Mesenchymal stem cell (in vitro differentiated cells and primary cell): ENCODE measurements around the gene CAMK2N2.
"Not testable (repeated sequence)": the region's sequence is repeated elsewhere in the genome, so short reads cannot be mapped to it uniquely, and the experiment has no call there.

Source experiments
- DNase-seq: peaks from one replicate; pipeline ENCODE4 v3.0.0-alpha.2; 2013
- H2AFZ ChIP-seq: one replicate; pipeline ENCODE4 v1.6.1; 2013; ENCODE audit warnings: low read depth, mild to moderate bottlenecking, control low read depth, inconsistent platforms, low read length, moderate library complexity
- H2AK5ac ChIP-seq: 2 replicates; pipeline ENCODE4 v1.6.1; 2013; ENCODE audit warnings: low read length, moderate library complexity, mild to moderate bottlenecking, inconsistent platforms; ENCODE audit not compliant: severe bottlenecking
- H2BK120ac ChIP-seq: one replicate; pipeline ENCODE4 v1.6.1; 2013; ENCODE audit warnings: low read depth, mild to moderate bottlenecking, inconsistent platforms, low read length, moderate library complexity
- H2BK12ac ChIP-seq, 2 experiments: one replicate each; pipeline ENCODE4 v1.6.1; 2013; ENCODE audit warnings: inconsistent platforms in 2 of 2, low read length in 2 of 2, mild to moderate bottlenecking in 2 of 2, moderate library complexity in 2 of 2, control low read depth in 1 of 2
- H2BK15ac ChIP-seq: one replicate; pipeline ENCODE4 v1.6.1; 2013; ENCODE audit warnings: mild to moderate bottlenecking, low read depth, inconsistent platforms; ENCODE audit not compliant: poor library complexity, severe bottlenecking
- H2BK5ac ChIP-seq: 2 replicates; pipeline ENCODE4 v1.6.1; 2013; ENCODE audit warnings: low read depth, mild to moderate bottlenecking, low read length, control low read depth, inconsistent platforms; ENCODE audit not compliant: poor library complexity, severe bottlenecking
- H3K14ac ChIP-seq, 2 experiments: one replicate each; pipeline ENCODE4 v1.6.1; 2013; ENCODE audit warnings: inconsistent platforms in 2 of 2, low read length in 2 of 2, control low read depth in 1 of 2, mild to moderate bottlenecking in 1 of 2, moderate library complexity in 1 of 2
- H3K18ac ChIP-seq, 2 experiments: one replicate each; pipeline ENCODE4 v1.6.1; 2013; ENCODE audit warnings: inconsistent platforms in 2 of 2, low read length in 2 of 2, control low read depth in 1 of 2, low read depth in 1 of 2, mild to moderate bottlenecking in 1 of 2
- H3K23ac ChIP-seq, 2 experiments: one replicate each; pipeline ENCODE4 v1.6.1; 2013; ENCODE audit warnings: inconsistent platforms in 2 of 2, low read length in 2 of 2, mild to moderate bottlenecking in 2 of 2, moderate library complexity in 2 of 2, control low read depth in 1 of 2
- H3K27ac ChIP-seq: 2 replicates; pipeline ENCODE4 v1.5.1; 2013; ENCODE audit warnings: mild to moderate bottlenecking, moderate library complexity, low read length, control low read depth, inconsistent platforms; ENCODE audit not compliant: poor library complexity, severe bottlenecking
- H3K27me3 ChIP-seq, 2 experiments: 2 replicates each; pipeline versions ENCODE4 v1.6.1 to v1.7.0; 2013; ENCODE audit warnings: low read length in 2 of 2, mild to moderate bottlenecking in 2 of 2, moderate library complexity in 2 of 2, control low read depth in 1 of 2, inconsistent platforms in 1 of 2; ENCODE audit not compliant: control insufficient read depth in 1 of 2, insufficient read depth in 1 of 2
- H3K36me3 ChIP-seq, 2 experiments: 2 replicates each; pipeline versions ENCODE4 v1.6.1 to v1.7.0; 2013; ENCODE audit warnings: low read length in 2 of 2, control low read depth in 1 of 2, inconsistent platforms in 1 of 2, low read depth in 1 of 2, mild to moderate bottlenecking in 1 of 2; ENCODE audit not compliant: insufficient read depth in 2 of 2, control insufficient read depth in 1 of 2
- H3K4ac ChIP-seq, 2 experiments: one replicate each; pipeline ENCODE4 v1.6.1; 2013; ENCODE audit warnings: inconsistent platforms in 2 of 2, low read length in 2 of 2, mild to moderate bottlenecking in 2 of 2, moderate library complexity in 2 of 2, control low read depth in 1 of 2, low read depth in 1 of 2
- H3K4me1 ChIP-seq: 2 replicates; pipeline ENCODE4 v1.6.1; 2013; ENCODE audit warnings: low read depth, low read length, control low read depth; ENCODE audit not compliant: control insufficient read depth, insufficient read depth
- H3K4me2 ChIP-seq: 2 replicates; pipeline ENCODE4 v1.6.1; 2013; ENCODE audit warnings: low read length, mild to moderate bottlenecking, inconsistent platforms; ENCODE audit not compliant: poor library complexity, severe bottlenecking
- H3K4me3 ChIP-seq, 2 experiments: 2 replicates each; pipeline versions ENCODE4 v1.5.1 to v1.7.0; 2013; ENCODE audit warnings: low read length in 2 of 2, mild to moderate bottlenecking in 2 of 2, control low read depth in 1 of 2, low read depth in 1 of 2; ENCODE audit not compliant: insufficient read depth in 1 of 2
- H3K79me1 ChIP-seq: replicated peaks from 2 replicates; pipeline ENCODE4 v1.6.1; 2013; ENCODE audit warnings: mild to moderate bottlenecking, control low read depth, low read length, inconsistent platforms; ENCODE audit not compliant: poor library complexity, severe bottlenecking
- H3K9ac ChIP-seq: 2 replicates; pipeline ENCODE4 v1.7.0; 2013; ENCODE audit warnings: mild to moderate bottlenecking, low read length, moderate library complexity
- H3K9me3 ChIP-seq: 2 replicates; pipeline ENCODE4 v1.7.0; 2013; ENCODE audit warnings: mild to moderate bottlenecking, low read length; ENCODE audit not compliant: control insufficient read depth
- H4K8ac ChIP-seq: one replicate; pipeline ENCODE4 v1.6.1; 2013; ENCODE audit warnings: inconsistent platforms, mild to moderate bottlenecking, low read length, moderate library complexity
- H4K91ac ChIP-seq: one replicate; pipeline ENCODE4 v1.6.1; 2013; ENCODE audit warnings: mild to moderate bottlenecking, low read length, inconsistent platforms
- WGBS: methylation state at CpG from one replicate; pipeline ENCODE4 v1.1.7; 2013; ENCODE audit warnings: mixed read lengths; 5-methylcytosine and 5-hydroxymethylcytosine counted together

CAMK2N2 gene

GRCh38 chr3:184272269-184272668 is 10.9 kb upstream of the CAMK2N2 start:
- Histone ChIP-seq H3K4me2 (no peak overlapping the region), H3K27ac (no peak overlapping the region)

DNA sequence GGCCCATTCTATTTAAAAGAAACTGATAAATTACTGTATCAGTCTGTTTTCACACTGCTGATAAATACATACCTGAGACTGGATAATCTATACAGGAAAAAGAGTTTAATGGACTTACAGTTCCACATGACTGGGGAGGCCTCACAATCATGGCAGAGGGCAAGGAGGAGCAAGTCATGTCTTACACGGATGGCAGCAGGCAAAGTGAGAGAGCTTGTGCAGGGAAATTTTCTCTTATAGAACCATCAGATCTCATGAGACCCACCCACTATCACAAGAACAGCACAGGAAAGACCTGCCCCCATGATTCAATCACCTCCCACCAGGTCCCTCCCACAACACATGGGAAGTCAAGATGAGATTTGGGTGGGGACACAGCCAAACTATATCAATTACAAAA is 5.9 kb upstream of the CAMK2N2 start:
- H3K18ac ChIP-seq, DNase-seq, H3K9me3 ChIP-seq, H2AK5ac ChIP-seq, H2BK12ac ChIP-seq, H2BK120ac ChIP-seq, H2BK15ac ChIP-seq, H3K4me3 ChIP-seq, H3K36me3 ChIP-seq, H3K27ac ChIP-seq, H3K4me2 ChIP-seq, H3K9ac ChIP-seq, H3K23ac ChIP-seq, H3K79me1 ChIP-seq, H2AFZ ChIP-seq, H3K14ac ChIP-seq, H4K8ac ChIP-seq, H3K4ac ChIP-seq, H3K4me1 ChIP-seq, H2BK5ac ChIP-seq, H4K91ac ChIP-seq: not testable (repeated sequence)
- WGBS, result 100% methylated on average over 1 of the region's 1 CpG
- H3K27me3 ChIP-seq, result peaks cover 12 to 45% of the 10 kb centered on the region in 2 experiments

More at GRCh38 chr3:184272269-184272668, 10.9 kb upstream of the CAMK2N2 start:
- no peak overlapping the region for H2BK5ac ChIP-seq
- H3K14ac ChIP-seq, result no peak overlapping the region
- H3K27me3 ChIP-seq, result peaks cover 30 to 61% of the 10 kb centered on the region in 2 experiments
- no peak overlapping the region for H2BK12ac ChIP-seq
- H3K4me1 ChIP-seq, result peaks cover 6% of the 10 kb centered on the region
- no peak overlapping the region for H3K18ac ChIP-seq
- H3K9ac ChIP-seq, result no peak overlapping the region
- no peaks in the 10 kb centered on the region for H3K79me1 ChIP-seq
- H2AFZ ChIP-seq, result no peak overlapping the region
- H3K23ac ChIP-seq, result no peak overlapping the region
- H2BK120ac ChIP-seq, result no peak overlapping the region
- H2AK5ac ChIP-seq, result no peak overlapping the region
- H3K9me3 ChIP-seq, result no peaks in the 10 kb centered on the region
- WGBS, result 89% methylated on average over 1 of the region's 1 CpG
- no peak overlapping the region for H4K91ac ChIP-seq
- H4K8ac ChIP-seq, result no peak overlapping the region
- no peak overlapping the region for H3K4ac ChIP-seq
- DNase-seq, result no peak
- H2BK15ac ChIP-seq, result no peak overlapping the region
- no peak overlapping the region for H3K4me3 ChIP-seq
- no peaks in the 10 kb centered on the region for H3K36me3 ChIP-seq

GRCh38 chr3:184262764-184263179 is 1.4 kb upstream of the CAMK2N2 start:
- no peak overlapping the region for H2BK12ac ChIP-seq
- 29% methylated on average over 12 of the region's 15 CpGs for WGBS
- no peak for DNase-seq

GRCh38 chr3:184261854-184262763 is 756 bp upstream of the CAMK2N2 start:
- Histone ChIP-seq H2AFZ (no peak overlapping the region), H2BK15ac (no peak overlapping the region), H3K36me3 (peaks cover 0 to 15% of the 10 kb centered on the region in 2 experiments), H3K18ac (no peak overlapping the region), H4K91ac (no peak overlapping the region), H3K4ac (no peak overlapping the region), H4K8ac (no peak overlapping the region), H2BK120ac (no peak overlapping the region), H2BK5ac (peak overlapping the region; percentile 58), H3K4me3 (peak overlapping the region; percentile 65 to 76), H3K4me1 (peaks cover 30% of the 10 kb centered on the region), H2BK12ac (no peak overlapping the region), H3K27ac (no peak overlapping the region), H3K27me3 (peaks cover 39 to 41% of the 10 kb centered on the region in 2 experiments), H2AK5ac (no peak overlapping the region), H3K9me3 (no peaks in the 10 kb centered on the region), H3K9ac (peak overlapping the region; percentile 51), H3K79me1 (no peaks in the 10 kb centered on the region), H3K4me2 (peak overlapping the region; percentile 98), H3K23ac (peak overlapping the region in 1 of 2 experiments; percentile 87), H3K14ac (no peak overlapping the region)
- peak; percentile 42 for DNase-seq
- 2% methylated on average over 44 of the region's 66 CpGs for WGBS

More at GRCh38 chr3:184262764-184263179, 1.4 kb upstream of the CAMK2N2 start:
- no peak overlapping the region for H3K9ac ChIP-seq
- no peak overlapping the region for H2BK15ac ChIP-seq
- H2AK5ac ChIP-seq, result no peak overlapping the region
- no peaks in the 10 kb centered on the region for H3K9me3 ChIP-seq
- no peak overlapping the region for H3K14ac ChIP-seq
- no peak overlapping the region for H2AFZ ChIP-seq
- H3K27ac ChIP-seq, result no peak overlapping the region
- peak overlapping the region; percentile 98 for H3K4me2 ChIP-seq
- peak overlapping the region in 1 of 2 experiments; percentile 25 for H3K4me3 ChIP-seq
- H2BK120ac ChIP-seq, result no peak overlapping the region
- H4K91ac ChIP-seq, result no peak overlapping the region
- H3K4ac ChIP-seq, result no peak overlapping the region
- no peaks in the 10 kb centered on the region for H3K79me1 ChIP-seq
- no peak overlapping the region for H3K23ac ChIP-seq
- no peak overlapping the region for H4K8ac ChIP-seq
- no peak overlapping the region for H2BK5ac ChIP-seq
- peaks cover 39 to 47% of the 10 kb centered on the region in 2 experiments for H3K27me3 ChIP-seq
- H3K36me3 ChIP-seq, result peaks cover 0 to 10% of the 10 kb centered on the region in 2 experiments
- peaks cover 30% of the 10 kb centered on the region for H3K4me1 ChIP-seq
- no peak overlapping the region for H3K18ac ChIP-seq
